Breast epithelium (tissue), 4 donors: ENCODE measurements around the gene RPS19BP1. TPM values are rescaled to one million over a fixed set of nuclear protein-coding genes. Genes with fewer than 3 reads are reported as not detected.

Source experiments
- DNase-seq, 2 donors: peaks; one replicate each; pipeline ENCODE4 v3.0.0-alpha.2; 2019; ENCODE audit warnings: low spot score in 2 of 2
- H3K27ac ChIP-seq, 2 donors: fragments of 200-600 bp; sonication (generic) in 1 of 2; one replicate each; pipeline ENCODE4 v1.5.1; 2016 to 2019; ENCODE audit warnings: mild to moderate bottlenecking in 1 of 2
- H3K27me3 ChIP-seq, 2 donors: fragments of 200-600 bp; sonication (generic) in 1 of 2; one replicate each; pipeline versions ENCODE4 v1.5.1 to v1.6.0; 2017 to 2019; ENCODE audit warnings: control low read depth in 1 of 2, mild to moderate bottlenecking in 1 of 2
- H3K36me3 ChIP-seq: fragments of 200-600 bp; one replicate; pipeline ENCODE4 v1.5.1; 2019
- H3K4me1 ChIP-seq, 2 donors: fragments of 200-600 bp; sonication (generic); one replicate each; pipeline ENCODE4 v1.5.1; 2016 to 2019; ENCODE audit warnings: control low read depth in 1 of 2
- H3K4me3 ChIP-seq, 3 donors: fragments of 200-600 bp; sonication (generic); 1 replicate in 2 of 3; 2 replicates in 1 of 3; pipeline ENCODE4 v1.5.1; 2016 to 2019; ENCODE audit warnings: mild to moderate bottlenecking in 3 of 3, moderate library complexity in 2 of 3
- H3K9me3 ChIP-seq, 2 donors: fragments of 200-600 bp; sonication (generic) in 1 of 2; one replicate each; pipeline ENCODE4 v1.5.1; 2016 to 2019; ENCODE audit warnings: control low read depth in 1 of 2
- POLR2A ChIP-seq: fragments of 450-650 bp; IDR thresholded peaks from one replicate; pipeline ENCODE4 v1.6.1; 2016; ENCODE audit warnings: antibody characterized with exemption, mild to moderate bottlenecking, moderate library complexity
- POLR2AphosphoS5 ChIP-seq, 3 donors: sonication (generic); formaldehyde crosslinking; IDR thresholded peaks; one replicate each; pipeline ENCODE4 v1.6.1; 2017; ENCODE audit warnings: antibody characterized with exemption in 3 of 3
- intact Hi-C: fragments of 100-400 bp; cut with DNase I; formaldehyde crosslinking; loops from one replicate; pipeline ENCODE4 v1.15.1; 2023; ENCODE audit warnings: low total_unique reads
- total RNA-seq, 3 donors: library from RNA; depleted of rRNA; stranded (reverse); fragments of >200 nt; gene quantifications; one replicate each; pipeline ENCODE4 v1.1.0, GENCODE V29; 2016
- TF ChIP-seq, protein P1 (sequence below), 3 donors: fragments of 450-650 bp; IDR thresholded peaks; one replicate each; pipeline ENCODE4 v1.5.1; 2016 to 2017; ENCODE audit warnings: antibody characterized with exemption in 3 of 3, mild to moderate bottlenecking in 3 of 3, moderate library complexity in 3 of 3

RPS19BP1 gene
- total RNA-seq, 3 donors from 2014 or later: 112 to 177 (median 159) TPM

DNA sequence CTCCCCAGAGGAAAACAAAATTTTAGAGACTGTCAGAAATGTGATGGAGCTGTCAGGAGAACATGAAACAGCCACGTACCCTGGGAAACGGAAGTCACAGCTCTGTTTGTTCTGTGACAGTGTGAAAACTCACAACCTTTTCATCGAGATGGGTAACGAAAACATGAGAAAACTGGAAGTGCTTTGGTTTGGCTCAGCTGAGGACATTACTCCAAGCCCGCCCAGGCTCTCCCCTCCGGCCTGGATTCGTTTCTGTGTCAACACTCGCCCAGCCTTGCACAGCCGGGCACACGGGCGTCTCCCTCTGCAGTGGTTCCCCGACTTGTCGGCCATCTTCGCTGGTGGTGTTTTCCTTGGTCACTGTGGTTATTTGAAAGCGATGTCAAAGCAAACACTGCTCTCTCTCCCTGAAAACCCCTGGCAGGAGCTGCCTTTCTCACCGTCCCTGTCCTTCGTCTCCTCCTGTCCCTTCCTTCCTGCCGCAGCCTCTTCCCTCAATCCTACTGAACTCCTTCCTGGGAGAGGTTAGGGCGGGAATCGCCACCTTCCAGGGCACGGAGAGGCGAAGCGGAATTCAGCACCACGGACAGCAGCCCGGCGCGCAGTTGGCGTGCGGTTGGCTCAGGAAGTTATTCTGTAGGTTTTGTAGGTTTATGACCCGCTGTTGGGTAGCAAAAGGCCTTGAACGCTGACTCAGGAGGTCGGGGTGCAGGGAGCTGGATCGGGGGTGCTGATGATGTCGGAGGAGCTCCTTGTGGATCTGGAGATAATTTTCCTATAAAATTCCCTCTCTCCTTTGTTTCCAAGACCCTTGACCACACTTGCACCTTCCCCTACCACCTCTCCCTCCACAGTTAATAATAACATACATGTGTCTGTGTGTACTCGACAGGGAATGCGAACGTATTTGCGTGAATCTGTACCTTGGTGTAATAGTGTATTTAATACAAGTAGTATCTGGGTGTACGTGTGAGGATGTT lies 13.1 kb upstream of the RPS19BP1 start:
- DNase-seq: no peak
- no peaks in the 10 kb centered on the region for H3K4me1 ChIP-seq
- peaks cover 0 to 39% of the 10 kb centered on the region in 2 donors for H3K27me3 ChIP-seq
- H3K4me3 ChIP-seq: no peak overlapping the region
- H3K36me3 ChIP-seq: no peaks in the 10 kb centered on the region
- intact Hi-C loops: no loop called here
- TF ChIP-seq, protein P1, sequence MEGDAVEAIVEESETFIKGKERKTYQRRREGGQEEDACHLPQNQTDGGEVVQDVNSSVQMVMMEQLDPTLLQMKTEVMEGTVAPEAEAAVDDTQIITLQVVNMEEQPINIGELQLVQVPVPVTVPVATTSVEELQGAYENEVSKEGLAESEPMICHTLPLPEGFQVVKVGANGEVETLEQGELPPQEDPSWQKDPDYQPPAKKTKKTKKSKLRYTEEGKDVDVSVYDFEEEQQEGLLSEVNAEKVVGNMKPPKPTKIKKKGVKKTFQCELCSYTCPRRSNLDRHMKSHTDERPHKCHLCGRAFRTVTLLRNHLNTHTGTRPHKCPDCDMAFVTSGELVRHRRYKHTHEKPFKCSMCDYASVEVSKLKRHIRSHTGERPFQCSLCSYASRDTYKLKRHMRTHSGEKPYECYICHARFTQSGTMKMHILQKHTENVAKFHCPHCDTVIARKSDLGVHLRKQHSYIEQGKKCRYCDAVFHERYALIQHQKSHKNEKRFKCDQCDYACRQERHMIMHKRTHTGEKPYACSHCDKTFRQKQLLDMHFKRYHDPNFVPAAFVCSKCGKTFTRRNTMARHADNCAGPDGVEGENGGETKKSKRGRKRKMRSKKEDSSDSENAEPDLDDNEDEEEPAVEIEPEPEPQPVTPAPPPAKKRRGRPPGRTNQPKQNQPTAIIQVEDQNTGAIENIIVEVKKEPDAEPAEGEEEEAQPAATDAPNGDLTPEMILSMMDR (IDR thresholded peaks at IDR 0.05): no peak
- TF ChIP-seq POLR2A (no peak), POLR2AphosphoS5 (IDR thresholded peaks at IDR 0.05) (no peak)
- no peaks in the 10 kb centered on the region for H3K9me3 ChIP-seq
- no peak overlapping the region for H3K27ac ChIP-seq

GRCh38 chr22:39543095-39543494 lies 10.5 kb upstream of the RPS19BP1 start:
- peaks cover 0 to 21% of the 10 kb centered on the region in 2 donors for H3K27me3 ChIP-seq
- TF ChIP-seq, protein P1 (IDR thresholded peaks at IDR 0.05): no peak
- TF ChIP-seq POLR2A (no peak), POLR2AphosphoS5 (IDR thresholded peaks at IDR 0.05) (no peak)
- no peak for DNase-seq
- no peaks in the 10 kb centered on the region for H3K4me1 ChIP-seq
- H3K27ac ChIP-seq: no peak overlapping the region
- no peak overlapping the region for H3K4me3 ChIP-seq
- H3K36me3 ChIP-seq: no peaks in the 10 kb centered on the region
- no peaks in the 10 kb centered on the region for H3K9me3 ChIP-seq
- intact Hi-C loops: no loop called here

DNA sequence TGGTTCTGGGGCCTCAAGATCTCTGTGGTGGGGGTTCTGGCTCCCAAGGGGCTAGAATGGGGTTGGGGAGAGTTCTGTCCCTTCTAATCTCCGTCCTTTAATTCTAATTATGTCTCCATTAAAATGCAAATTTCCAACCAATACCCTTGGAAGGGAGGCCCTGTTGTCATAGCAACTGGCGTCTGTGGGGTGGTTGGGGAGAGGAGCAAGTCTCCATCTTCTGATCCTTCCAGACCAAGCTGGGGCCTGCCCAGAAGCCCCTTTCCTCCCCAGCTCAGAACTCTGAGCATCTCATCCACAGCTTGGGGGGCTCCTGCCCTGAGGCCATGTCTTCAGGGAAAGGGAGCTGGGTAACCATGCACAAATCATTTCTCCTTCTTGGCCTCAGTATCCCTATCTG lies 5.4 kb upstream of the RPS19BP1 start:
- Histone ChIP-seq H3K4me3 (no peak overlapping the region), H3K27ac (no peak overlapping the region), H3K36me3 (no peaks in the 10 kb centered on the region), H3K9me3 (no peaks in the 10 kb centered on the region), H3K4me1 (peaks cover 0 to 5% of the 10 kb centered on the region in 2 donors), H3K27me3 (no peaks in the 10 kb centered on the region)
- intact Hi-C loops: loop anchor here (10.0 kb wide), 2 partner anchors 487 to 817 kb away; no protein-coding TSS in a partner anchor
- DNase-seq: no peak
- no peak for TF ChIP-seq POLR2AphosphoS5 (IDR thresholded peaks at IDR 0.05)
- TF ChIP-seq, protein P1 (IDR thresholded peaks at IDR 0.05): no peak
- no peak for TF ChIP-seq POLR2A

GRCh38 chr22:39536711-39537110 lies 4.2 kb upstream of the RPS19BP1 start:
- TF ChIP-seq, protein P1 (IDR thresholded peaks at IDR 0.05): no peak
- TF ChIP-seq POLR2AphosphoS5 (IDR thresholded peaks at IDR 0.05) (no peak), POLR2A (no peak)
- no peaks in the 10 kb centered on the region for H3K27me3 ChIP-seq
- no peak overlapping the region for H3K27ac ChIP-seq
- H3K36me3 ChIP-seq: no peaks in the 10 kb centered on the region
- no peak overlapping the region for H3K4me3 ChIP-seq
- intact Hi-C loops: loop anchor here (10.0 kb wide), 2 partner anchors 488 to 818 kb away; no protein-coding TSS in a partner anchor
- no peaks in the 10 kb centered on the region for H3K9me3 ChIP-seq
- H3K4me1 ChIP-seq: peaks cover under 1 to 5% of the 10 kb centered on the region in 2 donors
- DNase-seq: no peak
